Muscle layer of colon (tissue), 2 donors: ENCODE data around the gene CALN1.

Source experiments
- H3K27ac ChIP-seq: one replicate; pipeline ENCODE4 v1.7.0; 2013; ENCODE audit warnings: low read depth, mild to moderate bottlenecking, low read length, moderate library complexity
- H3K27me3 ChIP-seq, 2 donors: one replicate each; pipeline ENCODE4 v1.7.0; 2013; ENCODE audit warnings: low read length in 2 of 2, mild to moderate bottlenecking in 2 of 2; ENCODE audit not compliant: insufficient read depth in 2 of 2, control insufficient read depth in 1 of 2
- H3K36me3 ChIP-seq: one replicate; pipeline ENCODE4 v1.7.0; 2013; ENCODE audit warnings: mild to moderate bottlenecking, low read length; ENCODE audit not compliant: insufficient read depth
- H3K4me1 ChIP-seq: one replicate; pipeline ENCODE4 v1.7.0; 2013; ENCODE audit warnings: mild to moderate bottlenecking, low read length; ENCODE audit not compliant: insufficient read depth
- H3K4me3 ChIP-seq, 2 donors: one replicate each; pipeline ENCODE4 v1.7.0; 2013; ENCODE audit warnings: low read length in 2 of 2, low read depth in 1 of 2, mild to moderate bottlenecking in 1 of 2, moderate library complexity in 1 of 2
- H3K9ac ChIP-seq: one replicate; pipeline ENCODE4 v1.7.0; 2013; ENCODE audit warnings: low read length
- H3K9me3 ChIP-seq: one replicate; pipeline ENCODE4 v1.7.0; 2013; ENCODE audit warnings: mild to moderate bottlenecking, low read length
- donor health status: abdominal sarcoma.
- donor health status: Adenocarcinoma of cecum.

The CALN1 gene

GRCh38 chr7:72437061-72437585 lies 25.0 kb upstream of the CALN1 start:
- Histone ChIP-seq H3K27me3 (no peaks in the 10 kb centered on the region), H3K9ac (no peak overlapping the region), H3K4me1 (peaks cover 3% of the 10 kb centered on the region), H3K9me3 (no peaks in the 10 kb centered on the region), H3K36me3 (no peaks in the 10 kb centered on the region), H3K4me3 (no peak overlapping the region), H3K27ac (no peak overlapping the region)

GRCh38 chr7:72435925-72436480 lies 23.9 kb upstream of the CALN1 start:
- Histone ChIP-seq H3K36me3 (no peaks in the 10 kb centered on the region), H3K9ac (no peak overlapping the region), H3K9me3 (no peaks in the 10 kb centered on the region), H3K27ac (no peak overlapping the region), H3K27me3 (no peaks in the 10 kb centered on the region), H3K4me3 (no peak overlapping the region), H3K4me1 (peaks cover 3% of the 10 kb centered on the region)

DNA sequence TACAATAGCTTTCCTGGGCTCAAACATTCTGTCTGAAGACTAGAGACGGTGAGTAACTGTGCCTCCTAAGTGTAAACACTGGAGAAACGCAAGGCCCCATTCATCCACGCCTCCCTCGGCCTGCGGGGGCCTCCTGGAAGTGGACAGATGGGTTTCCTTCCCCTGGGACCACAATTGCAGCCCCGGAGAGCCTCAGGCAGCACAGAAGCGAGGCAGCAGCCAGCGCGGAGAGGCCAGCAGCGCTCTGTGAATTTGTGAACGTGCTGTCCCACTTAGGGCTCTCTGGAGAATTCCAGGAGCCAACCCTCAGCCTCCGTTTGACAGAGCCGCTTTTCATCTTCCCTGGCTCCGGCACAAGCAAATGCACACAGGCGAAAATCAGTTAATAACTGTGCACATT lies 23.2 kb upstream of the CALN1 start:
- no peak overlapping the region for H3K27ac ChIP-seq
- no peak overlapping the region for H3K4me3 ChIP-seq
- peaks cover 3% of the 10 kb centered on the region for H3K4me1 ChIP-seq
- H3K9ac ChIP-seq, result no peak overlapping the region
- H3K36me3 ChIP-seq, result no peaks in the 10 kb centered on the region
- no peaks in the 10 kb centered on the region for H3K27me3 ChIP-seq
- H3K9me3 ChIP-seq, result no peaks in the 10 kb centered on the region

DNA sequence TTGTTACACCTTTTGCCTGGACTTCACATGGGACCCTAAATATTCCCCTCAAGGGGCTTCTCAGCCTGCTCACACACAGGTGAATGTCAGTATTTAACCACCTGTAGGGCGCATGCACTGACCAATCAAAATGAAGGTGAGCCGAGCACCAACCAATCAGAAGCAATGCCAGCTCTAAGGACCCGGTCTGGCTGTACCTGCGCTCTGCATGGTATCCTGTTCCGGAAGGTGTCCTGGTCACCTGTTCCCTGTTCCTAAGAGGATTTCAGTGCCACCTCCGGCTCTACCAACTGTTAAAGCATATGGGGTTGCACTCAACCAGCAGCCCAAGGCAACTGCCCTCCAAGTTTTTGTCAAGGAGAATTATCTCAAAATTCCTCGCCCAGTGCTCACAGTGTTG lies 18.4 kb upstream of the CALN1 start:
- H3K4me1 ChIP-seq, result peaks cover 3% of the 10 kb centered on the region
- H3K27ac ChIP-seq, result no peak overlapping the region
- no peaks in the 10 kb centered on the region for H3K9me3 ChIP-seq
- H3K27me3 ChIP-seq, result no peaks in the 10 kb centered on the region
- H3K36me3 ChIP-seq, result no peaks in the 10 kb centered on the region
- no peak overlapping the region for H3K9ac ChIP-seq
- H3K4me3 ChIP-seq, result no peak overlapping the region

GRCh38 chr7:72429316-72429715 lies 17.2 kb upstream of the CALN1 start:
- no peak overlapping the region for H3K4me3 ChIP-seq
- no peaks in the 10 kb centered on the region for H3K4me1 ChIP-seq
- no peaks in the 10 kb centered on the region for H3K9me3 ChIP-seq
- H3K27me3 ChIP-seq, result no peaks in the 10 kb centered on the region
- no peak overlapping the region for H3K27ac ChIP-seq
- H3K9ac ChIP-seq, result no peak overlapping the region
- no peaks in the 10 kb centered on the region for H3K36me3 ChIP-seq

GRCh38 chr7:72416846-72417245 lies 4.7 kb upstream of the CALN1 start:
- no peaks in the 10 kb centered on the region for H3K27me3 ChIP-seq

GRCh38 chr7:72415586-72415985 lies 3.4 kb upstream of the CALN1 start:
- no peak overlapping the region for H3K27ac ChIP-seq
- H3K27me3 ChIP-seq, result no peaks in the 10 kb centered on the region
- H3K9ac ChIP-seq, result no peak overlapping the region
- H3K4me1 ChIP-seq, result no peaks in the 10 kb centered on the region
- no peak overlapping the region for H3K4me3 ChIP-seq
- no peaks in the 10 kb centered on the region for H3K36me3 ChIP-seq
- H3K9me3 ChIP-seq, result no peaks in the 10 kb centered on the region

More at GRCh38 chr7:72416846-72417245, 4.7 kb upstream of the CALN1 start:
- Histone ChIP-seq H3K4me3 (no peak overlapping the region), H3K4me1 (no peaks in the 10 kb centered on the region), H3K27ac (no peak overlapping the region), H3K9ac (no peak overlapping the region), H3K36me3 (no peaks in the 10 kb centered on the region), H3K9me3 (no peaks in the 10 kb centered on the region)

- Histone ChIP-seq H3K9me3 (no peaks in the 10 kb centered on the region), H3K27me3 (no peaks in the 10 kb centered on the region), H3K9ac (no peak overlapping the region), H3K36me3 (no peaks in the 10 kb centered on the region), H3K4me3 (no peak overlapping the region), H3K27ac (no peak overlapping the region), H3K4me1 (no peaks in the 10 kb centered on the region)
These were observed 1.7 kb upstream of the CALN1 start for GRCh38 chr7:72413886-72414285.

DNA sequence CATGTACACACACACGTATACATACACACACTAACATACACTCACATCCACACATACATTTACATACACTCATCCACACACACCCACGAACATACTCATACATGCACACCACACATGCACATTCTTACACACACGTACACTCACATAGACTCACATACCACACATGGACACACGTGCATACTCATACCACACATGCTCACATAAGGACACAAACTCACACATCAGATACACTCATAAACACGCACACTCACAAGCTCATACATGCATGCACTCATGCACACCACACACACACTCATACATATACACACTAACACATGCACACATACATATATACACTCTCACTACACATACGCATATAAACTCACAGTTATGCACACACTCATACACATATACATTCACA lies 1.2 kb upstream of the CALN1 start:
- Histone ChIP-seq H3K4me1 (no peaks in the 10 kb centered on the region), H3K27ac (no peak overlapping the region), H3K4me3 (no peak overlapping the region), H3K36me3 (no peaks in the 10 kb centered on the region), H3K27me3 (no peaks in the 10 kb centered on the region), H3K9ac (no peak overlapping the region), H3K9me3 (no peaks in the 10 kb centered on the region)

DNA sequence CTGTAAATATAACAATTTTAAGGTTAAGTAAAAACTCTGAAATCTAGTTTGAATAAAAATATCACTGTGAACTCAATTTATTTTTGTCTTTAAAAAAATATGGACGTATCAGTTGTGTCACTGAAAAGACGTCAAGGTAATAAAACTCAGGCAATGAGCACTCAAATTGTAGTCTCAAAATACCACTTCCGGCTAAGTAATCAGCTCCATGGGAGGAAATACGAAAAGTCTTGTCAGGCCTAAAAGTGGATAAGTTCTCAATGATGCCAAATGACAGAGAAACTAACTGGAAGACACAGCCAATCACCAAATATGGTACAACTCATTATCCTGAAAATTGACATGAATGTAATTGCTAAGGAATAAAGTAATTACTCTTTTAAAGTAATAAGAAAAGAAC lies 719 bp downstream of the CALN1 start:
- Histone ChIP-seq H3K9ac (no peak overlapping the region), H3K27me3 (no peaks in the 10 kb centered on the region), H3K4me1 (no peaks in the 10 kb centered on the region), H3K4me3 (no peak overlapping the region), H3K9me3 (no peaks in the 10 kb centered on the region), H3K36me3 (no peaks in the 10 kb centered on the region), H3K27ac (no peak overlapping the region)

GRCh38 chr7:72409638-72410015 lies 2.5 kb downstream of the CALN1 start:
- Histone ChIP-seq H3K4me3 (no peak overlapping the region), H3K4me1 (no peaks in the 10 kb centered on the region), H3K27ac (no peak overlapping the region), H3K36me3 (no peaks in the 10 kb centered on the region), H3K27me3 (no peaks in the 10 kb centered on the region), H3K9ac (no peak overlapping the region), H3K9me3 (no peaks in the 10 kb centered on the region)

DNA sequence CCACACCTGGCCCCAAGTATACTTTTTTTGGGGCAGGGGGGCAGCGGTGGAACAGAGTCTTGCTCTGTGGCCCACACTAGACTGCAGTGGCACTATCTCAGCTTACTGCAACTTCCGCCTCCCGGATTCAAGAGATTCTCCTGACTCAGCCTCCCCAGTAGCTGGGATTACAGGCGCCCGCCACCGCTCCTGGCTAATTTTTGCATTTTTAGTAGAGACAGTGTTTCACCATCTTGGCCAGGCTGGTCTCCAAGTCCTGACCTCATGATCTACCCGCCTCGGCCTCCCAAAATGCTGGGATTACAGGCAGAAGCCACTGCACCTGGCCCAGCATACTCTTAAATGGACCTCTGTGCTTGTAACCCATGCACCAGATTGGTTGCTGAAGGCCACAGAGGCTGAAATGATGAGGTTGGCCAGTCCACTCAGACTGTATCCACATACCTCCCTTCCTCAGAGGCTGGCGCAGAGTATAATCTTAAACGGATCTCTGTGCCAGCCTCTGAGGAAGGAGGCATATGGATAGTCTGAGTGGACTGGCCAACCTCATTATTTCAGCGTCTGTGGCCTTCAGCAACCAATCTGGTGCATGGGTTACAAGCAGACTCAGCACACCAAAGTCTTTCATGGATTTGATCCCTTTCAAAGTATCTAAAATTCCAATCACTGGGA lies 3.0 kb downstream of the CALN1 start:
- no peak overlapping the region for H3K27ac ChIP-seq
- no peak overlapping the region for H3K9ac ChIP-seq
- H3K36me3 ChIP-seq, result no peaks in the 10 kb centered on the region
- no peak overlapping the region for H3K4me3 ChIP-seq
- H3K27me3 ChIP-seq, result no peaks in the 10 kb centered on the region
- H3K9me3 ChIP-seq, result no peaks in the 10 kb centered on the region
- H3K4me1 ChIP-seq, result no peaks in the 10 kb centered on the region
